Suprapubic skin (tissue), 4 donors: ENCODE measurements around the gene RGS6. TPM values are rescaled to one million over a fixed set of nuclear protein-coding genes. Genes with fewer than 3 reads are reported as not detected.

Experiments used
- DNase-seq, 2 donors: peaks; one replicate each; pipeline ENCODE4 v3.0.0-alpha.2; 2019; ENCODE audit warnings: low spot score in 2 of 2
- H3K27ac ChIP-seq: fragments of 200-600 bp; sonication (generic); one replicate; pipeline ENCODE4 v1.5.1; 2019
- H3K27me3 ChIP-seq: fragments of 200-600 bp; sonication (generic); one replicate; pipeline ENCODE4 v1.5.1; 2019
- H3K36me3 ChIP-seq: fragments of 200-600 bp; sonication (generic); one replicate; pipeline ENCODE4 v1.5.1; 2019
- H3K4me1 ChIP-seq: fragments of 200-600 bp; sonication (generic); one replicate; pipeline ENCODE4 v1.5.1; 2019
- H3K4me3 ChIP-seq: fragments of 200-600 bp; sonication (generic); one replicate; pipeline ENCODE4 v1.5.1; 2019; ENCODE audit warnings: mild to moderate bottlenecking
- H3K9me3 ChIP-seq: fragments of 200-600 bp; sonication (generic); one replicate; pipeline ENCODE4 v1.5.1; 2019
- CTCF ChIP-seq, 2 donors: fragments of 200-600 bp in 1 of 2; fragments of 450-650 bp in 1 of 2; sonication (generic) in 1 of 2; IDR thresholded peaks; one replicate each; pipeline ENCODE4 v1.5.1; 2016 to 2019; ENCODE audit warnings: antibody characterized with exemption in 2 of 2, mild to moderate bottlenecking in 1 of 2, moderate library complexity in 1 of 2
- EP300 ChIP-seq: sonication (generic); formaldehyde crosslinking; IDR thresholded peaks from one replicate; pipeline ENCODE4 v1.6.1; 2017; ENCODE audit warnings: antibody characterized with exemption
- POLR2A ChIP-seq, 2 donors: fragments of 450-650 bp; IDR thresholded peaks; one replicate each; pipeline ENCODE4 v1.6.1; 2017; ENCODE audit warnings: antibody characterized with exemption in 2 of 2, mild to moderate bottlenecking in 2 of 2, moderate library complexity in 2 of 2
- POLR2AphosphoS5 ChIP-seq, 3 donors: sonication (generic); formaldehyde crosslinking; IDR thresholded peaks; one replicate each; pipeline ENCODE4 v1.6.1; 2017; ENCODE audit warnings: antibody characterized with exemption in 3 of 3
- WGBS: methylation state at CpG from one replicate; pipeline ENCODE4 v1.1.5; 2018; 5-methylcytosine and 5-hydroxymethylcytosine counted together
- total RNA-seq, 4 donors: library from RNA; depleted of rRNA; stranded (reverse); fragments of >200 nt; gene quantifications; one replicate each; pipeline ENCODE4 v1.1.0, GENCODE V29; 2016

The RGS6 gene
- total RNA-seq, 4 donors from 2014 or later: 0.08 to 4.4 (median 1.0) TPM

GRCh38 chr14:72522847-72523246, 590.6 kb downstream of the RGS6 start:
- H3K4me1 ChIP-seq: no peaks in the 10 kb centered on the region
- no peak for TF ChIP-seq EP300
- no peak for TF ChIP-seq CTCF (IDR thresholded peaks at IDR 0.05)
- no peak for TF ChIP-seq POLR2AphosphoS5 (IDR thresholded peaks at IDR 0.05)
- TF ChIP-seq POLR2A (IDR thresholded peaks at IDR 0.05): no peak
- H3K9me3 ChIP-seq: no peaks in the 10 kb centered on the region
- no peak for DNase-seq
- no peak overlapping the region for H3K27ac ChIP-seq
- H3K27me3 ChIP-seq: no peaks in the 10 kb centered on the region
- 94% methylated on average over 4 of the region's 4 CpGs for WGBS
- no peak overlapping the region for H3K4me3 ChIP-seq
- H3K36me3 ChIP-seq: no peaks in the 10 kb centered on the region

DNA sequence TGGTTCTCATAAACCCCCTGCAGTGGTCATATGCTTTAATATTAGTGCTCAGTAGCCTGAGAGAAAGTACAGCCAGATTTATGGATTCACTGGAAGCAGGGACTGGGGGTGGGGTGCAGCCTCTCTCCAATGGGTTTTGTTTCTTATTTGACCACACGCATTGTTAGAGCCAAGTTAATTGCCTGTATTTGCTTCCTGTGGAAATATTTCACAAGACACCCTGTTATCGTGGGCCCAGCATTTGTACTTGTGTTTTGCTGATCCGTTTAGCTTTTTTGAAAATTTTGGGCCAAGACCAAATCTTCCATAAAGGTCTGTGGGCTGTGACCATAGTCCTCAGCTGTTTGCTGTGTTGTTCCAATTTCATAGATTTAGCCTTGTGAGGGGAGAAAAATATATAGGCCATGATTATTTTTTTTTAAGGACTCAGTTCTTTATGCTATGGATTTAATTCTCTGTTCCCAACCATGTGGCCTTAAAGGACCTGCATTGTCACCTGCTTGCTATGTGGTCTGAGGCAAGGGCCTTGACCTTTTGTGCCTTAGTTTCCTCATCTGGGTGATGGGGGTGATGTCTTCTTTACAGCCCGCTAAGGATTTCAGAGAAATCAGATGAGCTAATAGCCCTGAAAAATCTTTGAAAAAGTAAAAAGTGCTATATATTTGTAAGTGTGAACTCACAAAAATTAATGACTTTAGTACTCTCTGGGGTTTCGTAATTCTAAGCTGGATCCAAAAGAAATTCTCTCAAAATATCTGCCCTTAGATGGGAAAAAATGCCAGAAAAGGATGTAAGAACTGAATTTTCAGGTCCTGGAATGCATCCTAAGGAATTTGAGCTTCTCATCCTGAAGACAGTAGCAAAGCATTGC, 591.4 kb downstream of the RGS6 start:
- Histone ChIP-seq H3K4me1 (no peaks in the 10 kb centered on the region), H3K9me3 (no peaks in the 10 kb centered on the region), H3K27ac (no peak overlapping the region), H3K36me3 (no peaks in the 10 kb centered on the region), H3K27me3 (no peaks in the 10 kb centered on the region), H3K4me3 (no peak overlapping the region)
- DNase-seq: no peak
- 68% methylated on average over 5 of the region's 5 CpGs for WGBS
- TF ChIP-seq CTCF (IDR thresholded peaks at IDR 0.05): no peak
- TF ChIP-seq POLR2A (IDR thresholded peaks at IDR 0.05): no peak
- no peak for TF ChIP-seq EP300

GRCh38 chr14:72524295-72524629, 592.0 kb downstream of the RGS6 start:
- Histone ChIP-seq H3K4me3 (no peak overlapping the region), H3K4me1 (no peaks in the 10 kb centered on the region), H3K36me3 (no peaks in the 10 kb centered on the region), H3K27ac (no peak overlapping the region), H3K9me3 (no peaks in the 10 kb centered on the region), H3K27me3 (no peaks in the 10 kb centered on the region)
- no peak for TF ChIP-seq CTCF (IDR thresholded peaks at IDR 0.05)
- no peak for TF ChIP-seq POLR2A (IDR thresholded peaks at IDR 0.05)
- TF ChIP-seq POLR2AphosphoS5 (IDR thresholded peaks at IDR 0.05): no peak
- TF ChIP-seq EP300: no peak
- DNase-seq: no peak

DNA sequence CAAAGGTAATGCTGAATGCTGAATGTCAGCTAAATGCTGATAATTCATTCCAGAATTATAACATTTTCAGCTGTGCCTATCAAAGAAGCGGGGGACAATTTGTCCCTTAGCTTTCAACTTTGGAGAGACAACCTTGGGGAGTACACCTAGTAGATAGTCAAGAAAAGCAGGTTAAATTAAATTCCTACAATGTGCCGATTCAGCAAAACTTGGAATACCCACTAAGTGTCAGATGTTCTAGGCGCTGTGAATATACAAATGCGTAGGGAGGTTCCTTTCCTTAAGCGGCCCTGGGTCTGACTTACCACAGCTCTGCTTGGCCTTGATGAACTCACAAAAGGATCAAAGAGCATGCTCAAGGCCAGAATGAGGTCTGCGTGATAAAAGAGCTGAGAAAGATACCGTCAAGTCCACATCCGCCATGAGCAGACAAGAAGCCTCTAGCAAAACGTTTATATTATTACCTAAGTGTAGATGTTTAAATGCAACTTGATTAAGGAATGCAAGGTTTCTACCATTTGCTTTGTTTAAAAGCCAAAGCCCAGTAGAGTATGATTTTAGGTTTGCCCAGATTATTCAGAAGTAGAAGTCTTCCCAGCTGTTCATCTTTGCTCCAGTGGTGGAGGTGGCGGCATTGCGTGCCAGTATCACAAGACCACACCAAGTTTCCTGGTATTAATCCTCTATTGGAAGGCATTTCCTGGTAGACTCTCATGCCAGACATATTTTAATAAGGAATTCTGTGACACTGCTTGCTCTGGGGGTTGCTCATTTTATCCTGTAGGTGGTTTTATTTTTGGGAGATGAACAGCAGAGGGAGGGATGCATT, 593.1 kb downstream of the RGS6 start:
- DNase-seq: no peak
- TF ChIP-seq CTCF (IDR thresholded peaks at IDR 0.05) (no peak), POLR2AphosphoS5 (IDR thresholded peaks at IDR 0.05) (no peak), POLR2A (IDR thresholded peaks at IDR 0.05) (no peak), EP300 (no peak)
- no peaks in the 10 kb centered on the region for H3K9me3 ChIP-seq
- H3K4me1 ChIP-seq: no peaks in the 10 kb centered on the region
- WGBS: 83% methylated on average over 11 of the region's 11 CpGs
- H3K36me3 ChIP-seq: no peaks in the 10 kb centered on the region
- H3K27ac ChIP-seq: no peak overlapping the region
- H3K27me3 ChIP-seq: peaks cover 2% of the 10 kb centered on the region
- no peak overlapping the region for H3K4me3 ChIP-seq

- Histone ChIP-seq H3K27me3 (peaks cover 3% of the 10 kb centered on the region), H3K36me3 (no peaks in the 10 kb centered on the region), H3K27ac (no peak overlapping the region), H3K9me3 (no peaks in the 10 kb centered on the region), H3K4me3 (no peak overlapping the region), H3K4me1 (no peaks in the 10 kb centered on the region)
- no peak for DNase-seq
- WGBS: 85% methylated on average over 1 of the region's 1 CpG
- TF ChIP-seq POLR2A (IDR thresholded peaks at IDR 0.05) (no peak), POLR2AphosphoS5 (IDR thresholded peaks at IDR 0.05) (no peak), CTCF (IDR thresholded peaks at IDR 0.05) (no peak), EP300 (no peak)
Measured at GRCh38 chr14:72527591-72527990, 595.4 kb downstream of the RGS6 start.
